ENCODE measurements around the gene CCDC201. TPM values are rescaled to one million over a fixed set of nuclear protein-coding genes. Genes with fewer than 3 reads are reported as not detected.

Gene CCDC201
- total RNA-seq, 4 donors from 2014 or later: not detected

DNA sequence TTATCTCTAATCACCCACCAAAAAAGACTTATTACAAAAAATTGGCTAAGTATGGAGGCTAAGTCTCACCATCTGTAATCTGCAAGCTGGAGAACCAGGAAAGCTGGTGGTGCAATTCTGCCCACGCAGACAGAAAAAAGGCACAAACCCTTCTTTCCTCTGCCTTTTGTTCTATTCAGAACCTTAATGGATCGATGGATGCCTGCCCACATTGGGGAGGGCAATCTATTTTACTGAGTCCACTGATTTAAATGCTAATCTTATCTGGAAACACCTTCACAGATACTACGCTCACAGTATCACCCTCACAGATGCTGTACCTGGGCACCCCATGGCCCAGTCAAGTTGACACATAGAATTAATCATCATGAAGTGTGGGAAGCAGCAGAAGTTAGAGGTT is 38.0 kb upstream of the CCDC201 start:
- DNase-seq (ENCODE audit: low spot score): no peak
- TF ChIP-seq CTCF (IDR thresholded peaks at IDR 0.05): no peak
- ATAC-seq (ENCODE audit: low FRiP score): no peak

GRCh38 chr7:45909561-45909960 is 36.7 kb upstream of the CCDC201 start:
- ATAC-seq (ENCODE audit: low FRiP score) (no peak), DNase-seq (ENCODE audit: low spot score) (no peak)
- no peak for TF ChIP-seq CTCF (IDR thresholded peaks at IDR 0.05)

- ATAC-seq (ENCODE audit: low FRiP score): no peak
- no peak for TF ChIP-seq CTCF (IDR thresholded peaks at IDR 0.05)
- DNase-seq (ENCODE audit: low spot score): no peak
Measured at GRCh38 chr7:45902820-45903219, 29.9 kb upstream of the CCDC201 start.

GRCh38 chr7:45901566-45901965 is 28.7 kb upstream of the CCDC201 start:
- TF ChIP-seq CTCF (IDR thresholded peaks at IDR 0.05): no peak
- no peak for DNase-seq (ENCODE audit: low spot score)
- no peak for ATAC-seq (ENCODE audit: low FRiP score)

DNA sequence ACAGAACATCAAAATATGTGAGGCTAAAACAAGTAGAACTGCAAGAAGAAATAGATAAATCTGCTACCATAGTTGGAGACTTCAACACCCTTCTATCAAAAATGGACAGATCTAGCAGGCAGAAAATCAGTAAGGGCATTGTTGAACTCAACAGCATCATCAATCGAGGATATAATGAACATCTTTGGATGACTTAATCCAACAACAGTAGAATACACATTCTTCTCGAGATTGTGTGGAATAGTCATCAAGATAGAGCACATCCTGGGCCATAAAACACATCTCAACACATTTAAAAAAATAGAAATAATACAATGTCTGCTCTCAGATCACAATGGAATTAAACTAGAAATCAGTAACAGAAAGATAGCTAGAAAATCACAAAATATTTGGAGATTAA is 25.3 kb upstream of the CCDC201 start:
- ATAC-seq (ENCODE audit: low FRiP score) (no peak), DNase-seq (ENCODE audit: low spot score) (no peak)
- TF ChIP-seq CTCF (IDR thresholded peaks at IDR 0.05): no peak

- no peak for TF ChIP-seq CTCF (IDR thresholded peaks at IDR 0.05)
- ATAC-seq (ENCODE audit: low FRiP score) (no peak), DNase-seq (ENCODE audit: low spot score) (no peak)
Measured at GRCh38 chr7:45897042-45897690, 24.3 kb upstream of the CCDC201 start.

- ATAC-seq (ENCODE audit: low FRiP score) (no peak), DNase-seq (ENCODE audit: low spot score) (no peak)
- no peak for TF ChIP-seq CTCF (IDR thresholded peaks at IDR 0.05)
Measured at GRCh38 chr7:45894665-45895062, 21.8 kb upstream of the CCDC201 start.
